SH-SY5Y (cell line): ENCODE data around the gene OR51E2.

Source experiments
- GATA2 ChIP-seq: IDR thresholded peaks from 2 replicates; pipeline ENCODE4 v1.6.1; 2011; ENCODE audit warnings: mild to moderate bottlenecking, low read depth, low read length
- GATA3 ChIP-seq: IDR thresholded peaks from 2 replicates; pipeline ENCODE4 v1.6.1; 2011; ENCODE audit warnings: low read depth, mild to moderate bottlenecking, low read length, moderate library complexity

- no peak for TF ChIP-seq GATA3
- no peak for TF ChIP-seq GATA2
These were observed 29.5 kb upstream of the OR51E2 start for GRCh38 chr11:4727171-4727570.
